ENCODE results near the gene ITGB6.

The ITGB6 gene

GRCh38 chr2:160200921-160201320 lies 849 bp upstream of the ITGB6 start:
- no peak overlapping the region for H3K27ac ChIP-seq
- TF ChIP-seq CTCF (conservative IDR thresholded peaks at IDR 0.05) (no peak), ZFX (IDR thresholded peaks at IDR 0.05) (no peak)

- TF ChIP-seq CTCF (conservative IDR thresholded peaks at IDR 0.05) (no peak), ZFX (IDR thresholded peaks at IDR 0.05) (no peak)
- H3K27ac ChIP-seq: no peak overlapping the region
Observed at GRCh38 chr2:160199053-160199452, 1.0 kb downstream of the ITGB6 start.

- TF ChIP-seq CTCF (conservative IDR thresholded peaks at IDR 0.05): no peak
- TF ChIP-seq ZFX (IDR thresholded peaks at IDR 0.05): no peak
- H3K27ac ChIP-seq: no peak overlapping the region
Observed at GRCh38 chr2:160197587-160197986, 2.5 kb downstream of the ITGB6 start.

- H3K27ac ChIP-seq: no peak overlapping the region
- TF ChIP-seq ZFX (IDR thresholded peaks at IDR 0.05): no peak
- no peak for TF ChIP-seq CTCF (conservative IDR thresholded peaks at IDR 0.05)
Observed at GRCh38 chr2:160194946-160195345, 5.1 kb downstream of the ITGB6 start.

- H3K27ac ChIP-seq: no peak overlapping the region
- no peak for TF ChIP-seq ZFX (IDR thresholded peaks at IDR 0.05)
- no peak for TF ChIP-seq CTCF (conservative IDR thresholded peaks at IDR 0.05)
Observed at GRCh38 chr2:160194351-160194750, 5.7 kb downstream of the ITGB6 start.

GRCh38 chr2:160181146-160181836 lies 18.8 kb downstream of the ITGB6 start:
- H3K27ac ChIP-seq: peak overlapping the region; percentile 44

- H3K27ac ChIP-seq: peak overlapping the region; percentile 44; the same call in 1 of the 2 replicates
Observed at GRCh38 chr2:160180690-160181089, 19.4 kb downstream of the ITGB6 start.

GRCh38 chr2:160180172-160180571 lies 19.9 kb downstream of the ITGB6 start:
- no peak overlapping the region for H3K27ac ChIP-seq
- TF ChIP-seq ZFX (IDR thresholded peaks at IDR 0.05) (no peak), CTCF (conservative IDR thresholded peaks at IDR 0.05) (no peak)

All from C4-2B (cell line).